Measurements from ENCODE around the gene SUGT1. TPM values are rescaled to one million over a fixed set of nuclear protein-coding genes. Genes with fewer than 3 reads are reported as not detected.
"Not testable (repeated sequence)": the region's sequence is repeated elsewhere in the genome, so short reads cannot be mapped to it uniquely, and the experiment has no call there.

The SUGT1 gene
- total RNA-seq, 1 donor from 2014 or later = 38.6 TPM

- TF ChIP-seq CTCF (IDR thresholded peaks at IDR 0.05) = no peak
- ATAC-seq (ENCODE audit: low read depth) (no peak), DNase-seq (no peak)
- no peak overlapping the region for H3K4me3 Mint-ChIP-seq
- POLR2A ChIA-PET = no interaction called here
- H3K36me3 Mint-ChIP-seq (ENCODE audit: low read depth) = peaks cover 15% of the 10 kb centered on the region
- H3K9me3 Mint-ChIP-seq = no peaks in the 10 kb centered on the region
- H3K4me1 Mint-ChIP-seq = no peaks in the 10 kb centered on the region
- H3K27me3 Mint-ChIP-seq = no peaks in the 10 kb centered on the region
- H3K27ac Mint-ChIP-seq = no peak overlapping the region
- intact Hi-C loops (cut with micrococcal nuclease) = no loop called here
- CTCF ChIA-PET = no interaction called here
Measured at GRCh38 chr13:52696566-52696965, 43.9 kb downstream of the SUGT1 start.

GRCh38 chr13:52701728-52702465 is 49.3 kb downstream of the SUGT1 start:
- no peak for TF ChIP-seq CTCF (IDR thresholded peaks at IDR 0.05)
- H3K27ac Mint-ChIP-seq = no peak overlapping the region
- DNase-seq = no peak
- H3K9me3 Mint-ChIP-seq = no peaks in the 10 kb centered on the region
- intact Hi-C loops (cut with micrococcal nuclease) = no loop called here
- H3K36me3 Mint-ChIP-seq (ENCODE audit: low read depth) = no peaks in the 10 kb centered on the region
- no peak overlapping the region for H3K4me3 Mint-ChIP-seq
- no peaks in the 10 kb centered on the region for H3K27me3 Mint-ChIP-seq
- ATAC-seq (ENCODE audit: low read depth) = no peak
- H3K4me1 Mint-ChIP-seq = no peaks in the 10 kb centered on the region
- POLR2A ChIA-PET = no interaction called here
- CTCF ChIA-PET = no interaction called here

GRCh38 chr13:52703482-52703881 is 50.8 kb downstream of the SUGT1 start:
- ChIA-PET POLR2A (no interaction called here), CTCF (no interaction called here)
- H3K36me3 Mint-ChIP-seq (ENCODE audit: low read depth) = no peaks in the 10 kb centered on the region
- no peaks in the 10 kb centered on the region for H3K9me3 Mint-ChIP-seq
- H3K27me3 Mint-ChIP-seq = no peaks in the 10 kb centered on the region
- no peak overlapping the region for H3K4me3 Mint-ChIP-seq
- ATAC-seq (ENCODE audit: low read depth) (no peak), DNase-seq (no peak)
- no peaks in the 10 kb centered on the region for H3K4me1 Mint-ChIP-seq
- no peak for TF ChIP-seq CTCF (IDR thresholded peaks at IDR 0.05)
- intact Hi-C loops (cut with micrococcal nuclease) = no loop called here
- H3K27ac Mint-ChIP-seq = no peak overlapping the region

- intact Hi-C loops (cut with micrococcal nuclease) = no loop called here
- no peak for DNase-seq
- CTCF ChIA-PET = no interaction called here
Measured at GRCh38 chr13:52706081-52706480, 53.4 kb downstream of the SUGT1 start.

GRCh38 chr13:52707375-52707774 is 54.7 kb downstream of the SUGT1 start:
- ATAC-seq (ENCODE audit: low read depth) (no peak), DNase-seq (no peak)
- no peaks in the 10 kb centered on the region for H3K9me3 Mint-ChIP-seq
- TF ChIP-seq CTCF (IDR thresholded peaks at IDR 0.05) = no peak
- no peaks in the 10 kb centered on the region for H3K36me3 Mint-ChIP-seq (ENCODE audit: low read depth)
- no peaks in the 10 kb centered on the region for H3K4me1 Mint-ChIP-seq
- H3K4me3 Mint-ChIP-seq = no peak overlapping the region
- CTCF ChIA-PET = no interaction called here
- POLR2A ChIA-PET = no interaction called here
- H3K27me3 Mint-ChIP-seq = no peaks in the 10 kb centered on the region
- intact Hi-C loops (cut with micrococcal nuclease) = no loop called here
- H3K27ac Mint-ChIP-seq = no peak overlapping the region

More at GRCh38 chr13:52706081-52706480, 53.4 kb downstream of the SUGT1 start:
- Mint-ChIP-seq H3K4me1 (no peaks in the 10 kb centered on the region), H3K9me3 (no peaks in the 10 kb centered on the region), H3K4me3 (no peak overlapping the region), H3K36me3 (ENCODE audit: low read depth) (no peaks in the 10 kb centered on the region), H3K27ac (no peak overlapping the region), H3K27me3 (no peaks in the 10 kb centered on the region)
- no peak for ATAC-seq (ENCODE audit: low read depth)
- no peak for TF ChIP-seq CTCF (IDR thresholded peaks at IDR 0.05)
- POLR2A ChIA-PET = no interaction called here

- intact Hi-C loops (cut with micrococcal nuclease); H3K4me1 Mint-ChIP-seq: not testable (repeated sequence)
Measured at GRCh38 chr13:52708266-52708665, 55.6 kb downstream of the SUGT1 start.

More at GRCh38 chr13:52708266-52708665, 55.6 kb downstream of the SUGT1 start:
- H3K4me3 Mint-ChIP-seq; ATAC-seq (ENCODE audit: low read depth); POLR2A ChIA-PET; H3K27me3 Mint-ChIP-seq; H3K9me3 Mint-ChIP-seq; CTCF ChIA-PET; H3K27ac Mint-ChIP-seq; DNase-seq; H3K36me3 Mint-ChIP-seq (ENCODE audit: low read depth): not testable (repeated sequence)

All from activated B cell treated with CpG ODN at 0.5 μM for 24 hours (primary cell).